ENCODE results near the gene MB21D2. TPM values are rescaled to one million over a fixed set of nuclear protein-coding genes. Genes with fewer than 3 reads are reported as not detected.
A peak's percentile ranks its signal among the peaks of the same experiment; 100 is the strongest.

The MB21D2 gene
- total and polyA plus RNA-seq, 2 donors: 4.1 to 22.6 TPM

DNA sequence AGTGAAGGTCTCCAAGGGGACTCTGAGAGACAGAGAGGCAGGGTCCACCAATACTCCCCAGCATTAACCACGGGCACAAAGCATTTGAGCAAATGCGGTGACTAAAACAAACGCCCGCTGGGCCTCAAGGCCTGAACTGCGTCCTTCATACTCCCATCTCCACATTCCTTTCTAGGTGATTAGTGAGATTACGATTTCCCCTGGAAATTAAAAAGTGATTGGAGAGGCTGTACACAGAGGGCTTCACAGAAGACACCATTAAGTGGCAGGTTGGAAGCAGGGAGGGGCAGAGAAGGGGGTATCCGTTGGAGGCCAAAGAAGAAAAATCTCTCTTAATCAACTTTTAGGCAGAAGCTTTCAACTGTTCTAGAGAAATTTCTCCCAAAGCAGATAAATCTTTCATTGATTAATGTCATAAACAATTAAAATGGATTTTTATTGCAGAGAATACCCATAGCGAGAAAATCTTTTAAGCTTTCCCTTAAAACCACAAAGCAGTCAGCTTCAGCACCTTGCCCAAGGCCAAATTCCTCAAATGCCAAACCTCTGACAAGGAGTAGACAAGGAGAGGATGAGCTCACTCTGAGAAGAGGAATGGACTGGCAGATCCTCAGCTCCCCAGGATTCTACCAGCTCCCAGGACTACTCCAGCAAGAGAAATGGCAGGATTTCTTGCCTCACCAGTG, 38.2 kb downstream of the MB21D2 start:
- Histone ChIP-seq H3K27ac (ENCODE audit: low read depth) (no peak overlapping the region), H3K4me1 (ENCODE audit: insufficient read depth) (no peaks in the 10 kb centered on the region), H3K36me3 (ENCODE audit: insufficient read depth) (no peaks in the 10 kb centered on the region), H3K4me3 (ENCODE audit: low read depth, low read length) (no peak overlapping the region)
- WGBS: 72% methylated on average over 8 of the region's 8 CpGs
- peak; percentile 48 for DNase-seq (ENCODE audit: extremely low spot score)

DNA sequence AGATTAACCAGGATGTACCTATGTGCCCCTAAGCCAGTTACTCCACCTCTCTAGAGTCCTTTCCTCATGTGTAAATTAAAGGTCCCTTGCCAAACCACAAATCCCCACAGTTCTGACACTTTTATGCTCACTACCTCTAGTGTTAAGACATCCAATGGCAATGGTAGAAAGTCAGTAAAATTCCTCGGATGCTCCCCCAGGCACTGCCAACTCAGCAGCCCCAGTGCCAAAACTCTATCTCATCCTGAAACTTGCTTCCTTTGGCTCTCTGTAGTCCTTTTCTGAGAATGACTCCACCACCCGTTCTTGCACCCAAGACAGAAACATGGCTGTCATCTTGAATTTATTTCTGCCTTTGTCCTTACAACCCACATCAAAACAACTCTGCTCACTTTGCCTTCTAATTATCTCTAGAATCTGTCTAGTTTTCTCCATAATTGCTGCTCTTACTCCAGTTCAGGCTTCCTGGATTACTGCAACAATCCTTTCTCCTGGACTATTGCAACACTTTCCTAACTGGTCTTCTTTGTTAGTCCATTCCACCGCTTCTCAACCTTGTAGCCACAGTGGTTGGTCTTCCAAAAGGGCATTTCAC, 41.6 kb downstream of the MB21D2 start:
- WGBS: 77% methylated on average over 3 of the region's 3 CpGs
- no peaks in the 10 kb centered on the region for H3K4me1 ChIP-seq (ENCODE audit: insufficient read depth)
- DNase-seq (ENCODE audit: extremely low spot score): no peak
- no peak overlapping the region for H3K4me3 ChIP-seq (ENCODE audit: low read depth, low read length)
- no peaks in the 10 kb centered on the region for H3K36me3 ChIP-seq (ENCODE audit: insufficient read depth)
- no peak overlapping the region for H3K27ac ChIP-seq (ENCODE audit: low read depth)

DNA sequence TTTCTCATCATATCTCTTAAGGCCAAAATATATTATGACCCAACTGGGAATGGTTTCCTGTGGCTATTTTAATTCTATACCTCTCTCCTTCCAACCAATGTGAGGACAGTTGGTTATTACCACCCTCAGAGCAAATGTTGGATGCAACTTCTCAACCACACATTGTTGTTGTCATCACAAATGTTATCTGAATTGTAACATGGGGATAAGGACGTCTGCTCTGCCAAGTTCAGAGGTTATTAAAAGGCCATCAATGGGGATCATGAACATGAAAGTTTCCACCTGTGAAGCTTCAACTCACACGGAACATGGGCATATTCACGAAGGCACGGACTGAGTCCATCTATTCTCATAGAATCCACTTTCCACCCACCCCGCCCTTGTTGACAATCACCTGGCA, 46.8 kb downstream of the MB21D2 start:
- DNase-seq (ENCODE audit: extremely low spot score): no peak
- WGBS: 72% methylated on average over 5 of the region's 5 CpGs
- H3K27ac ChIP-seq (ENCODE audit: low read depth): no peak overlapping the region

DNA sequence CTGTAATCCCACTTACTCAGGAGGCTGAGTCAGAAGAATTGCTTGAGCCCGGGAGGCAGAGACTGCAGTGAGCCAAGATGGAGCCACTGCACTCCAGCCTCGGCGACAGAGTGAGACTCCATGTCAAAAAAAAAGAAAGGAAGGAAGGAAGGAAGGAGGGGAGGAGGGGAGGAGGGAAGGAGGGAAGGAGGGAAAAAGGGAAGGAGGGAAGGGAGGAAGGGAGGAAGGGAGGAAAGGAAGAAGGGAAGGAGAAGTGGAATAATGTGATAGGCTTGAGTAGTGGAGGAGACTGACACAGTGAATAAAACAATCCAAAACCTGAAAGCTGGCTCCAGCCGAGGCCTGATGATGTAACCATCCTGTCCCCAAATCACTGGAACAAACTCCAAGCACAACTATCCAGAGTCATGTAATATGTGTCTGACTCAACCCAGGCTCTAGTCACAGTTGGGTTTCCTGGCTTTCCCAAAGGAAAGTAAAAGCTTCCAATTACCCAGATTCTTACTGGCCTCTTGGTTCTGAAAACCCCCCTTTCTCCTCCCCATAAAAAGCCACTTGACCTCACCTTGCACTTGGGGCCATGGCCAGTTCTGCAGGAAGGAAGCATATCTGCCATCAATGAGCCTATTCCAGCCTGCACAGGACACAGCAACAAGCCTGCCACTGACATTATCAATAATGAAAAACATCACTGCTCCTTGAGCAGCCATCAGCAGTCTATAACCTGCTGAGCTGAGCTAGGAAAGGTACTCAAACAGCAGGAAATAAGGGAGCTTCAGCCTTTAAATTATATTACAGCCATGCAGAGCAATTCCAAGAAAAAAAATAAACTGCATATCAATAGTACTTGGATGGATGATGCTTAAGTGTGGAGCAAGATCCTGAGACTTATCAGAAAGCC, 48.3 kb downstream of the MB21D2 start:
- 79% methylated on average over 4 of the region's 4 CpGs for WGBS
- no peaks in the 10 kb centered on the region for H3K36me3 ChIP-seq (ENCODE audit: insufficient read depth)

More for the DNA sequence above, 46.8 kb downstream of the MB21D2 start:
- no peaks in the 10 kb centered on the region for H3K4me1 ChIP-seq (ENCODE audit: insufficient read depth)
- H3K36me3 ChIP-seq (ENCODE audit: insufficient read depth): no peaks in the 10 kb centered on the region
- H3K4me3 ChIP-seq (ENCODE audit: low read depth, low read length): no peak overlapping the region

DNA sequence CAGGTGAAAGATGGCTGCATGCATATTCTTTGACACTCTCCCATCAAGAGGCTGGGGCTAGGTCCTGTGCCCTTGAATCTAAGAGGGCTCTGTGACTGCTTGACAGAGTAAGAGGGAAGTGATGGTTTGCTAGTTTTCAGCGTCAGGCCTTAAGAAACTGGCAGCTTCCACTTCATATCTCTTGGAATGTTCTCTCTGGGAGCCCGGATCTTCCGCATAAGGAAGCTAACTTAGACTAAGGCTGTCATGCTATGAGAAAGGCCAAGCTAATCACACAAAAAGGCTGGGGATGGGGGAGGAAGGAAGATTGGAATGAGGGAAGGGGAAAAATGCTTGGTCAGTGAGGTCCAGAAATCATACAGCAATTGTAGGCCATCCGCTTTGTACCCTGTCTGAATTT, 50.0 kb downstream of the MB21D2 start:
- Histone ChIP-seq H3K36me3 (ENCODE audit: insufficient read depth) (no peaks in the 10 kb centered on the region), H3K4me1 (ENCODE audit: insufficient read depth) (no peaks in the 10 kb centered on the region), H3K4me3 (ENCODE audit: low read depth, low read length) (no peak overlapping the region), H3K27ac (ENCODE audit: low read depth) (no peak overlapping the region)
- no peak for DNase-seq (ENCODE audit: extremely low spot score)
- 46% methylated on average over 4 of the region's 4 CpGs for WGBS

More for the DNA sequence above, 48.3 kb downstream of the MB21D2 start:
- no peaks in the 10 kb centered on the region for H3K4me1 ChIP-seq (ENCODE audit: insufficient read depth)
- no peak for DNase-seq (ENCODE audit: extremely low spot score)
- no peak overlapping the region for H3K27ac ChIP-seq (ENCODE audit: low read depth)
- H3K4me3 ChIP-seq (ENCODE audit: low read depth, low read length): no peak overlapping the region

DNA sequence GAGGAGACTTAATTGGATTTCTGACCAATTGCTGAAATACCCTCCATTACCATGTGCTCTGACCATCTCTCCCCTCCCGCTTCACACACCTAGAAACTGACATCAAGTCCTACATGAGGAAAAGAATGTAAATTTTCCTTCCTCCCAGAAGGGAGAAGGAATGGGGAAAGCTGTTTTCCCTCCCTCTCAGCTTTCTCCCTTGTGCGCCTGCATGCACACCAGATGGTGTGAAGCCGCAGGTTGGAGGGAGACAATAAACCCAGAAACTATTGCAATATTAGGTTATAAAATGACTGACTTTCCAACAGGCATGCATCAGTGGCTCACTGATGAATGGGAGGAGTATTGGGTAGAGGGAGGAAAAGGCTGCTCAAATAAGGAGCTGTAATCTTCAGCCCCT, 50.9 kb downstream of the MB21D2 start:
- no peak overlapping the region for H3K27ac ChIP-seq (ENCODE audit: low read depth)
- no peaks in the 10 kb centered on the region for H3K4me1 ChIP-seq (ENCODE audit: insufficient read depth)
- no peak overlapping the region for H3K4me3 ChIP-seq (ENCODE audit: low read depth, low read length)
- DNase-seq (ENCODE audit: extremely low spot score): no peak
- WGBS: 97% methylated on average over 3 of the region's 3 CpGs
- H3K36me3 ChIP-seq (ENCODE audit: insufficient read depth): no peaks in the 10 kb centered on the region

DNA sequence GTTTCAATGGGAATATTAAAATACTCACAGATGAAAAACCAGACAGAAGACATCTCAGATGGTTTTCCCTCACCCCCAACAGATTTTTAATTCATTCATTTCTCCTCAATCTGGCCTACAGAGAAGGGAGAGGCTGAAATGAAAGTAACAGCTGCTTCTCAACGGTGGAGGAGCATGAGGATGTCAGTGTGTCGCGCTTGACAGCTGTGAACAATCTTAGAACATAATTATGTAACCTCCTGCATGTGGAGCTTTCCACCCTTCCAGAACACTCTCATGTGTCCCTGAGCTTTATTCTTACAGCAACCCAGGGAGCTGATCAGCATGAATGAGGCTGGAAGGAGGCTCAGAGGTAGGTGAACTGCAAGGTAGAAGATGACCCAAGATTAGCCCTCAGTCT, 52.7 kb downstream of the MB21D2 start:
- no peak overlapping the region for H3K4me3 ChIP-seq (ENCODE audit: low read depth, low read length)
- DNase-seq (ENCODE audit: extremely low spot score): no peak
- 50% methylated on average over 3 of the region's 3 CpGs for WGBS
- no peak overlapping the region for H3K27ac ChIP-seq (ENCODE audit: low read depth)
- H3K36me3 ChIP-seq (ENCODE audit: insufficient read depth): no peaks in the 10 kb centered on the region
- no peaks in the 10 kb centered on the region for H3K4me1 ChIP-seq (ENCODE audit: insufficient read depth)

DNA sequence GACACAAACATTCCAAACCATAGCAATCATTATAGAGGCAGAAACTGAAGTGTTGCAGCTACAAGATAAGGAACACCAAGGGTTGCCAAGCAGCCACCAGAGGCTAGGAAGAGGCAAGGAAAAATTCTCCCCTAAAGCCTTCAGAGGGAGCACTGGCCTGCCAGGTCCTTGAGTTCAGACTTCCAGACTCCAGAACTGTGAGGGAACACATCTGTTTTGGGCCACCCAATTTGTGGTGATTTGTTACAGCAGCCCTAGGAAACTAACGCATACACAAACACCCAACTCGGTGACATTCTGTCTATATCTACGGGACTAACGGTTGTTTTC, 54.6 kb downstream of the MB21D2 start:
- H3K4me1 ChIP-seq (ENCODE audit: insufficient read depth): no peaks in the 10 kb centered on the region
- 93% methylated on average over 4 of the region's 4 CpGs for WGBS
- H3K27ac ChIP-seq (ENCODE audit: low read depth): no peak overlapping the region
- no peaks in the 10 kb centered on the region for H3K36me3 ChIP-seq (ENCODE audit: insufficient read depth)
- DNase-seq (ENCODE audit: extremely low spot score): no peak
- H3K4me3 ChIP-seq (ENCODE audit: low read depth, low read length): no peak overlapping the region

DNA sequence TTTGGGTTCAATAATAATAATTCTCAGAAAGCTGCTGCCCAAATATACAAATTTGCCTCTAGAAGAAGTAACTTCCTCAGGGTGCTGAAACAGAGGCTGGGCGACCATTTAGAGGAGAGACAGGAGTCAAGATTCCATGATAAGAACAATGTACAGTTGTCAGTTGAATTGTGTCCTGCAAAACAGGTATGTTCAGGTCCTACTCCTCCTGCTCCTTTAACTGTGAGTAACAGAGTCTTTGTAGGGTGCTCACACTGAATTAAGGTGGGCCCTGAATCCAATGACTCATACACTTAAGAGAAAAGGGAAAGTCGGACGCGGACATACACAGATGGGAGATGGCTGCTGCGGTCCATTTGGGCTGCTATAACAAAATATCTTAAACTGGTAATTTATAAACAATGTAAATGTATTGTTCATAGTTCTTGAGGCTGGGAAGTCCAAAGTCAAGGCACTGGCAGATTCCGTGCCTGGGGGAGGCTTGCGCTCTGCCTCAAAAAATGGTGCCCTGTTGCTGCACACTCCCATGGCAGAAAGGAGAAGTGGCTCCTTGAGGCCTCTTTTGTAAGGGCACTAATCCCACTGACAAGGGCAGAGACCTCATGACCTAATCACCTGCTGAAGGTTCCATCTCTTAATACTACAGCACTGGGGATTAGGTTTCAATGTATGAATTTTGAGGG, 55.1 kb downstream of the MB21D2 start:
- no peaks in the 10 kb centered on the region for H3K4me1 ChIP-seq (ENCODE audit: insufficient read depth)
- no peak overlapping the region for H3K4me3 ChIP-seq (ENCODE audit: low read depth, low read length)
- DNase-seq (ENCODE audit: extremely low spot score): no peak
- no peak overlapping the region for H3K27ac ChIP-seq (ENCODE audit: low read depth)
- WGBS: 94% methylated on average over 7 of the region's 7 CpGs
- no peaks in the 10 kb centered on the region for H3K36me3 ChIP-seq (ENCODE audit: insufficient read depth)

DNA sequence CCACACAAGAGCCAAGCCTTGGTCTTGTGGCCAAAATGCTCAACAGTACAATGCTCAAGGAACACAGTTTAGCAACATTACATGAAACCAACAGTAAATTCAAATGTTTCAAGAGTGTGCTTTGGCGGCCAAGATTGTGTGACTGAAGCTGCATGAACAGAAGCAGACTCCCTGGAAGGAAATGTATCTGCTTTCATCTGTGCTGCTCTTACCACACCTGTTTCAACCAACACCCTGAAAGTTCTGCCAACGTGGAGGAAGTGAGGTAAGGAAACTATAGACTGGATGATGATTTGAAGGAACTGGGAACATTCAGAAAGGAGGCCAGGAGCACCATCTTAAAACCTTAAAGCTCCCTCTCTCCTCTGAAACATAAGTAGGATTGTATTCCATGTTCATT, 55.7 kb downstream of the MB21D2 start:
- Histone ChIP-seq H3K4me3 (ENCODE audit: low read depth, low read length) (no peak overlapping the region), H3K4me1 (ENCODE audit: insufficient read depth) (no peaks in the 10 kb centered on the region), H3K36me3 (ENCODE audit: insufficient read depth) (no peaks in the 10 kb centered on the region), H3K27ac (ENCODE audit: low read depth) (no peak overlapping the region)
- no peak for DNase-seq (ENCODE audit: extremely low spot score)
- 88% methylated on average over 2 of the region's 2 CpGs for WGBS

DNA sequence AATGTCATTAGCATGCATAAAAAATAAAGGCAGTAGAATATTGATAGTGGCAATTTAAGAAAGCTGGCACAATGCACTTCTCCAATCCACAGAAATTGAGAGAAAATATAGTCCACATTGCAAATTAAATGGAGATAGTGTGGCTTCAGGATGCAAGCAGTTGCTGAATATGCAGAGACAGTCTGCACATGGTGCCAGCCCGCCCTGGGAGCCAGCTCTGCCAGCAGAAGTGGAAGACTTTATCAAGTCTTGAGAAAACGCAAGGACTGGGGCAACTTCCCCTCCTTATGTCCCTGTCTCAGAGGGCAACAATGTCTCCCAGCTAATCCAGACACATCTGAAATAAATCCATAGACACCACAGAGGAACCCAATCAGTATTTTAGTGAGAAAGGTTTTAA, 57.2 kb downstream of the MB21D2 start:
- no peaks in the 10 kb centered on the region for H3K4me1 ChIP-seq (ENCODE audit: insufficient read depth)
- DNase-seq (ENCODE audit: extremely low spot score): no peak
- no peaks in the 10 kb centered on the region for H3K36me3 ChIP-seq (ENCODE audit: insufficient read depth)
- no peak overlapping the region for H3K27ac ChIP-seq (ENCODE audit: low read depth)
- H3K4me3 ChIP-seq (ENCODE audit: low read depth, low read length): no peak overlapping the region
- 87% methylated on average over 2 of the region's 2 CpGs for WGBS

DNA sequence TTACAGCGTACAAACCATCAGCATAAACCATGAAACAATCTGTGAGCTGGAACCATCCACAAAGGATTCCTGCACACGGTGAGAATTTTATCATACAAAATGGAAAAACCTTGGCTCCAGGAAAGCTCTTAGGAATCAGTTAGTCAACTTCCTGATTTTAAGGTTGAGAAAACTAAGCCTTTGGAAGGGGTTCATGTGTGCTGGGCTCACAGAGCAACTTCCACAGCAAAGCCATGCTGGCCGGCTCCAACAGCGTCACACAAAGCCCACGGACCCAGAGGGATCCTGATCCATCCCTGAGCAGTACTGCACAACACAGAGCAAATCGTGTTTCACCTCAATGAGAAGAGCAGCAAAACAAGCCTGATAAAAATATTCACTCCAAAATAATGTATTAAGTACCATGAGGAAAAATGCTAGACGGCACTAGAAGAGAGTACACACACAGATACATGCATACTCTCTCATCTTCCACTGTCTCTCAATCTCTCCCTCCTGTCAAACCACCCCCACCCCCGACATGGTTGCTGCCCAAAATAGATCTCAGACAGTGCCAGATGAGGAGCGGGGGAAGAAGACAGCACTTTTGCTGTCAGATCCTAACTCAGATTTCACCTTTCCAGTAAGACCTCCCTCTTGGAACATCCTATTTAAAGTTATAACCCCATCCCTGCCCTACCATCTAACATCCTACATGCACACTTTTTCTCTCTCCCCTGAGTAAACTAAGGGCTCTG, 58.6 kb downstream of the MB21D2 start:
- H3K4me1 ChIP-seq (ENCODE audit: insufficient read depth): no peaks in the 10 kb centered on the region
- no peak for DNase-seq (ENCODE audit: extremely low spot score)
- no peak overlapping the region for H3K27ac ChIP-seq (ENCODE audit: low read depth)
- H3K36me3 ChIP-seq (ENCODE audit: insufficient read depth): no peaks in the 10 kb centered on the region
- H3K4me3 ChIP-seq (ENCODE audit: low read depth, low read length): no peak overlapping the region
- WGBS: 63% methylated on average over 9 of the region's 9 CpGs

DNA sequence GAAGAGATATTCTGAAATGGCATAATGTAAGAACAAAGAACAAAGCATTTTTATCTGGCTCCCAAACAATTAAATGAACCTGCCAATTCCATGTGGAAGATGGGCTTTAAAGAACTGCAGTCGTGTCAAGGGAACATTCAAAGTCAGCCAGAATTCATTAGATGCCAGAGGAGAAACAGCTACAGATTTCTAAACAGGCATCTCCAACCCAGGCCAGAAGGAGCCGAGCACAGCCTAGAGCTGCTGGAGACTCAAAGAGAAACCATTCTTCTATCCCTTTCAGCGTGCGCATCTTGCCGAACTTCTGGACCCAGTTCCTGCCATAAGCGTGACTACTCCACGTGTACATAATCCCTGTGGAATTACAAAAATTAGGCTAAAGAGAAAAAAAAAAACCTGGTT, 60.4 kb downstream of the MB21D2 start:
- Histone ChIP-seq H3K4me1 (ENCODE audit: insufficient read depth) (no peaks in the 10 kb centered on the region), H3K4me3 (ENCODE audit: low read depth, low read length) (no peak overlapping the region), H3K27ac (ENCODE audit: low read depth) (no peak overlapping the region), H3K36me3 (ENCODE audit: insufficient read depth) (no peaks in the 10 kb centered on the region)
- no peak for DNase-seq (ENCODE audit: extremely low spot score)
- 65% methylated on average over 7 of the region's 7 CpGs for WGBS

Data from urinary bladder (tissue), 4 donors.